ENCODE data around the gene NPTXR. TPM values are rescaled to one million over a fixed set of nuclear protein-coding genes. Genes with fewer than 3 reads are reported as not detected.

The NPTXR gene
- total RNA-seq, 1 donor from 2014 or later, result 4.8 TPM

- H3K4me3 Mint-ChIP-seq (ENCODE audit: unreplicated experiment), result no peak overlapping the region
- H3K36me3 Mint-ChIP-seq (ENCODE audit: unreplicated experiment), result no peaks in the 10 kb centered on the region
These were observed 55.6 kb downstream of the NPTXR start for GRCh38 chr22:38788021-38788816.

GRCh38 chr22:38786631-38787030, 57.2 kb downstream of the NPTXR start:
- H3K4me3 Mint-ChIP-seq (ENCODE audit: unreplicated experiment), result no peak overlapping the region

More at GRCh38 chr22:38788021-38788816, 55.6 kb downstream of the NPTXR start:
- TF ChIP-seq CTCF (IDR thresholded peaks at IDR 0.05), result no peak
- Mint-ChIP-seq H3K27ac (ENCODE audit: unreplicated experiment) (peak overlapping the region; percentile 81), H3K27me3 (ENCODE audit: unreplicated experiment) (no peaks in the 10 kb centered on the region), H3K4me1 (ENCODE audit: unreplicated experiment) (peaks cover 10% of the 10 kb centered on the region), H3K9me3 (ENCODE audit: unreplicated experiment) (no peaks in the 10 kb centered on the region)
- no peak for DNase-seq (ENCODE audit: extremely low spot score, unreplicated experiment)

GRCh38 chr22:38784856-38785255, 59.0 kb downstream of the NPTXR start:
- no peak overlapping the region for H3K4me3 Mint-ChIP-seq (ENCODE audit: unreplicated experiment)
- H3K27me3 Mint-ChIP-seq (ENCODE audit: unreplicated experiment), result no peaks in the 10 kb centered on the region
- no peak for TF ChIP-seq CTCF (IDR thresholded peaks at IDR 0.05)
- peaks cover 18% of the 10 kb centered on the region for H3K4me1 Mint-ChIP-seq (ENCODE audit: unreplicated experiment)
- H3K36me3 Mint-ChIP-seq (ENCODE audit: unreplicated experiment), result peaks cover 3% of the 10 kb centered on the region
- no peaks in the 10 kb centered on the region for H3K9me3 Mint-ChIP-seq (ENCODE audit: unreplicated experiment)
- DNase-seq (ENCODE audit: extremely low spot score, unreplicated experiment), result no peak
- H3K27ac Mint-ChIP-seq (ENCODE audit: unreplicated experiment), result no peak overlapping the region

More at GRCh38 chr22:38786631-38787030, 57.2 kb downstream of the NPTXR start:
- peaks cover 3% of the 10 kb centered on the region for H3K36me3 Mint-ChIP-seq (ENCODE audit: unreplicated experiment)
- no peak overlapping the region for H3K27ac Mint-ChIP-seq (ENCODE audit: unreplicated experiment)
- TF ChIP-seq CTCF (IDR thresholded peaks at IDR 0.05), result no peak
- H3K4me1 Mint-ChIP-seq (ENCODE audit: unreplicated experiment), result peaks cover 18% of the 10 kb centered on the region
- no peaks in the 10 kb centered on the region for H3K9me3 Mint-ChIP-seq (ENCODE audit: unreplicated experiment)
- H3K27me3 Mint-ChIP-seq (ENCODE audit: unreplicated experiment), result no peaks in the 10 kb centered on the region
- DNase-seq (ENCODE audit: extremely low spot score, unreplicated experiment), result no peak

GRCh38 chr22:38784035-38784434, 59.8 kb downstream of the NPTXR start:
- H3K36me3 Mint-ChIP-seq (ENCODE audit: unreplicated experiment), result peaks cover 3% of the 10 kb centered on the region
- H3K4me3 Mint-ChIP-seq (ENCODE audit: unreplicated experiment), result no peak overlapping the region
- no peak for TF ChIP-seq CTCF (IDR thresholded peaks at IDR 0.05)
- H3K27me3 Mint-ChIP-seq (ENCODE audit: unreplicated experiment), result no peaks in the 10 kb centered on the region
- DNase-seq (ENCODE audit: extremely low spot score, unreplicated experiment), result no peak
- peaks cover 18% of the 10 kb centered on the region for H3K4me1 Mint-ChIP-seq (ENCODE audit: unreplicated experiment)
- no peak overlapping the region for H3K27ac Mint-ChIP-seq (ENCODE audit: unreplicated experiment)
- no peaks in the 10 kb centered on the region for H3K9me3 Mint-ChIP-seq (ENCODE audit: unreplicated experiment)

GRCh38 chr22:38783095-38783615, 60.7 kb downstream of the NPTXR start:
- Mint-ChIP-seq H3K36me3 (ENCODE audit: unreplicated experiment) (peaks cover 6% of the 10 kb centered on the region), H3K27me3 (ENCODE audit: unreplicated experiment) (no peaks in the 10 kb centered on the region), H3K9me3 (ENCODE audit: unreplicated experiment) (no peaks in the 10 kb centered on the region), H3K4me3 (ENCODE audit: unreplicated experiment) (no peak overlapping the region), H3K4me1 (ENCODE audit: unreplicated experiment) (peaks cover 18% of the 10 kb centered on the region), H3K27ac (ENCODE audit: unreplicated experiment) (peak overlapping the region; percentile 71)
- TF ChIP-seq CTCF (IDR thresholded peaks at IDR 0.05), result no peak
- DNase-seq (ENCODE audit: extremely low spot score, unreplicated experiment), result no peak

All from osteocyte (in vitro differentiated cells).